Measurements from ENCODE around the gene ABTB2.

The ABTB2 gene

DNA sequence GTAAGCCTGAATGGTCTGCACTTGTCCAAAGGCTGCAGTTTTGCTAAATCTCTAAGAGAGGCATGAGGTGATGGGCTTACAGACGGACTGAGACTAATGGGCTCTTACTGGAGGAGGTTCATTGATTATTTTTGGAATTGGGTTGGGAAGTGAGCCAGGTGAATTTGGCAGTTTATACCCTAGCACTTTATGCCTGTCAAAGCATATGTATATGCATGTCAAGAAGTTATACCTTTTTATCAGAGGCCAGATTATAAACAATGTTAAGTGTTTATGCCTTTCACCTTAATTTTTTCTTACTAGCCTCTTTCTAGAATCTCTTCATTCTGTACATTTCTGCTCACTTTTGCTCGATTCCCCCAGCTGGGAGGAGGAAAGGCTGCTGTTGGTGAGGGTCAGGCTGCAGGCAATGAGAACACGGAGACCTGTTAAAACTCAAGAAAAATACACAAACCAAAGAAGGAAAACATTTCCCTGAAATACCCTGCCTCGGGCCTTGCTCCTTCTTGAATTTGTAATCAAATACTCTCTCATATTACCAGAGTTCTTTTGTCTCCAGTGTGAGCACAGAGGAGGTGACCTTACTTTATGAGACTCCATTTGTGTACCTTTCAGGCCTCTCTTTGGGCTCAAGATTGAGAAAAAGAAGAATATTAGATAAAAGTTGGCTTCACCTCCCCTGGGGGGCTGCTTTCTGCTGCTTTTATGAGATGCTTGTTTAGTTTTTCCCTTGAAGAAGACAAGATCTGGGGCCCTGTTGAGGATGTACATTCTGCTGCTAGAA, 232.7 kb downstream of the ABTB2 start:
- H3K27ac ChIP-seq (replicated peaks) = no peak overlapping the region
- no peaks in the 10 kb centered on the region for H3K27me3 ChIP-seq (ENCODE audit: insufficient read depth, poor library complexity, severe bottlenecking)
- H3K4me3 ChIP-seq (replicated peaks; ENCODE audit: insufficient read depth, low read length) = no peak overlapping the region
- DNase-seq (ENCODE audit: low read depth in 1 of 2, low spot score in 1 of 2) = no peak
- TF ChIP-seq POLR2AphosphoS5 (IDR thresholded peaks at IDR 0.05; ENCODE audit: low read depth) = no peak
- TF ChIP-seq SPI1 (IDR thresholded peaks at IDR 0.05; ENCODE audit: borderline replicate concordance, low read depth) = no peak
- no peak for TF ChIP-seq CTCF (IDR thresholded peaks at IDR 0.05; ENCODE audit: insufficient read depth, low read length)
- no peak for TF ChIP-seq REST (IDR thresholded peaks at IDR 0.05; ENCODE audit: insufficient replicate concordance, low read depth)
- no peak for TF ChIP-seq GABPA (IDR thresholded peaks at IDR 0.05; ENCODE audit: low read depth)

GRCh38 chr11:34120651-34121050, 237.2 kb downstream of the ABTB2 start:
- no peaks in the 10 kb centered on the region for H3K27me3 ChIP-seq (ENCODE audit: insufficient read depth, poor library complexity, severe bottlenecking)
- TF ChIP-seq SPI1 (IDR thresholded peaks at IDR 0.05; ENCODE audit: borderline replicate concordance, low read depth) (no peak), CTCF (IDR thresholded peaks at IDR 0.05; ENCODE audit: insufficient read depth, low read length) (no peak), POLR2AphosphoS5 (IDR thresholded peaks at IDR 0.05; ENCODE audit: low read depth) (no peak), REST (IDR thresholded peaks at IDR 0.05; ENCODE audit: insufficient replicate concordance, low read depth) (no peak), GABPA (IDR thresholded peaks at IDR 0.05; ENCODE audit: low read depth) (no peak)
- no peak overlapping the region for H3K27ac ChIP-seq (replicated peaks)
- no peak overlapping the region for H3K4me3 ChIP-seq (replicated peaks; ENCODE audit: insufficient read depth, low read length)
- no peak for DNase-seq (ENCODE audit: low read depth in 1 of 2, low spot score in 1 of 2)

GRCh38 chr11:34114471-34114870, 243.3 kb downstream of the ABTB2 start:
- H3K27me3 ChIP-seq (ENCODE audit: insufficient read depth, poor library complexity, severe bottlenecking) = no peaks in the 10 kb centered on the region
- no peak overlapping the region for H3K27ac ChIP-seq (replicated peaks)
- DNase-seq (ENCODE audit: low read depth in 1 of 2, low spot score in 1 of 2) = no peak
- H3K4me3 ChIP-seq (replicated peaks; ENCODE audit: insufficient read depth, low read length) = no peak overlapping the region
- TF ChIP-seq GABPA (IDR thresholded peaks at IDR 0.05; ENCODE audit: low read depth) = no peak
- no peak for TF ChIP-seq REST (IDR thresholded peaks at IDR 0.05; ENCODE audit: insufficient replicate concordance, low read depth)
- TF ChIP-seq POLR2AphosphoS5 (IDR thresholded peaks at IDR 0.05; ENCODE audit: low read depth) = no peak
